Esophagus (tissue), 2 donors: ENCODE results near the gene RASGEF1C. TPM values are rescaled to one million over a fixed set of nuclear protein-coding genes. Genes with fewer than 3 reads are reported as not detected.
"Not testable (repeated sequence)": the region's sequence is repeated elsewhere in the genome, so short reads cannot be mapped to it uniquely, and the experiment has no call there.

Experiments
- H3K27ac ChIP-seq, 2 donors: one replicate each; pipeline ENCODE4 v1.5.1; 2013; ENCODE audit warnings: low read depth in 2 of 2, mild to moderate bottlenecking in 2 of 2, inconsistent platforms in 1 of 2, low read length in 1 of 2, moderate library complexity in 1 of 2
- H3K27me3 ChIP-seq, 2 donors: one replicate each; pipeline ENCODE4 v1.6.1; 2013; ENCODE audit warnings: low read length in 2 of 2, control low read depth in 1 of 2, mild to moderate bottlenecking in 1 of 2; ENCODE audit not compliant: insufficient read depth in 2 of 2, control insufficient read depth in 1 of 2
- H3K36me3 ChIP-seq, 2 donors: one replicate each; pipeline ENCODE4 v1.6.1; 2013; ENCODE audit warnings: low read length in 1 of 2; ENCODE audit not compliant: control insufficient read depth in 2 of 2, insufficient read depth in 2 of 2
- H3K4me1 ChIP-seq, 2 donors: one replicate each; pipeline ENCODE4 v1.6.1; 2013; ENCODE audit warnings: low read length in 1 of 2; ENCODE audit not compliant: control insufficient read depth in 2 of 2, insufficient read depth in 2 of 2
- H3K4me3 ChIP-seq, 2 donors: one replicate each; pipeline ENCODE4 v1.5.1; 2013; ENCODE audit warnings: low read length in 2 of 2, mild to moderate bottlenecking in 2 of 2, low read depth in 1 of 2, moderate library complexity in 1 of 2
- H3K9me3 ChIP-seq, 2 donors: one replicate each; pipeline ENCODE4 v1.6.1; 2013; ENCODE audit warnings: mild to moderate bottlenecking in 2 of 2, low read depth in 1 of 2, low read length in 1 of 2, moderate library complexity in 1 of 2; ENCODE audit not compliant: control insufficient read depth in 2 of 2, insufficient read depth in 1 of 2
- WGBS, 2 donors: extraction: QIAGEN DNeasy Blood & Tissue Kit; methylation state at CpG; one replicate each; pipeline ENCODE4 v1.1.7; 2013; 5-methylcytosine and 5-hydroxymethylcytosine counted together
- polyA plus RNA-seq, 2 donors: library from polyadenylated mRNA; stranded (reverse); fragments of 200-250 nt; gene quantifications; one replicate each; pipeline ENCODE4 v1.2.3, GENCODE V29; 2013
- donor health status: healthy with polysubstance abuse.
- donor health status: Bipolar disorder and iron deficiency.

The RASGEF1C gene
- polyA plus RNA-seq, 2 donors: 0.04 to 0.13 TPM

GRCh38 chr5:180213256-180213600, 4.2 kb upstream of the RASGEF1C start:
- H3K27ac ChIP-seq: no peak overlapping the region
- peaks cover 6 to 11% of the 10 kb centered on the region in 2 donors for H3K4me1 ChIP-seq
- H3K36me3 ChIP-seq: no peaks in the 10 kb centered on the region
- H3K4me3 ChIP-seq: no peak overlapping the region
- H3K27me3 ChIP-seq: peaks cover 0 to 2% of the 10 kb centered on the region in 2 donors
- peaks cover 3 to 11% of the 10 kb centered on the region in 2 donors for H3K9me3 ChIP-seq
- 6 to 8% methylated on average over 4 of the region's 4 CpGs for WGBS, 2 donors

- 41 to 42% methylated on average over 19 of the region's 19 CpGs for WGBS, 2 donors
- Histone ChIP-seq H3K36me3 (no peaks in the 10 kb centered on the region), H3K4me1 (peaks cover 7 to 15% of the 10 kb centered on the region in 2 donors), H3K9me3 (peaks cover 3 to 11% of the 10 kb centered on the region in 2 donors), H3K27me3 (peaks cover 0 to 7% of the 10 kb centered on the region in 2 donors), H3K27ac (no peak overlapping the region), H3K4me3 (no peak overlapping the region)
These were observed 3.6 kb upstream of the RASGEF1C start for GRCh38 chr5:180212363-180213255.

- peaks cover 3 to 10% of the 10 kb centered on the region in 2 donors for H3K9me3 ChIP-seq
- H3K4me1 ChIP-seq: peaks cover 7 to 15% of the 10 kb centered on the region in 2 donors
- H3K36me3 ChIP-seq: no peaks in the 10 kb centered on the region
- 75 to 83% methylated on average over 4 of the region's 4 CpGs for WGBS, 2 donors
- H3K27me3 ChIP-seq: peaks cover 0 to 10% of the 10 kb centered on the region in 2 donors
- H3K4me3 ChIP-seq: no peak overlapping the region
- no peak overlapping the region for H3K27ac ChIP-seq
These were observed 2.7 kb upstream of the RASGEF1C start for GRCh38 chr5:180211761-180212035.

GRCh38 chr5:180210961-180211760, 2.1 kb upstream of the RASGEF1C start:
- Histone ChIP-seq H3K27ac (no peak overlapping the region), H3K9me3 (peaks cover 0 to 6% of the 10 kb centered on the region in 2 donors), H3K4me3 (no peak overlapping the region), H3K36me3 (no peaks in the 10 kb centered on the region), H3K4me1 (peaks cover 7 to 15% of the 10 kb centered on the region in 2 donors), H3K27me3 (peaks cover 0 to 10% of the 10 kb centered on the region in 2 donors)
- 89% methylated on average over 13 to 16 of the region's 16 CpGs for WGBS, 2 donors

GRCh38 chr5:180210077-180210476, 1.1 kb upstream of the RASGEF1C start:
- not testable (repeated sequence) for H3K9me3 ChIP-seq, H3K4me3 ChIP-seq, H3K27ac ChIP-seq, H3K36me3 ChIP-seq
- 91 to 92% methylated on average over 12 of the region's 12 CpGs for WGBS, 2 donors
- peaks cover 0 to 10% of the 10 kb centered on the region in 2 donors for H3K27me3 ChIP-seq
- peaks cover 7 to 15% of the 10 kb centered on the region in 2 donors for H3K4me1 ChIP-seq

- Histone ChIP-seq H3K4me1 (peaks cover 7 to 13% of the 10 kb centered on the region in 2 donors), H3K9me3 (peaks cover 0 to under 1% of the 10 kb centered on the region in 2 donors), H3K4me3 (peak overlapping the region; percentile 22 to 58), H3K27me3 (peaks cover 0 to 10% of the 10 kb centered on the region in 2 donors), H3K27ac (no peak overlapping the region), H3K36me3 (no peaks in the 10 kb centered on the region)
- WGBS, 2 donors: 3 to 6% methylated on average over 25 to 65 of the region's 65 CpGs
These were observed 453 bp downstream of the RASGEF1C start for GRCh38 chr5:180208435-180209081.

- Histone ChIP-seq H3K4me1 (peaks cover 7 to 12% of the 10 kb centered on the region in 2 donors), H3K27ac (no peak overlapping the region), H3K4me3 (peak overlapping the region in 1 of 2 donors; percentile 58), H3K9me3 (no peaks in the 10 kb centered on the region), H3K36me3 (no peaks in the 10 kb centered on the region), H3K27me3 (peaks cover 0 to 10% of the 10 kb centered on the region in 2 donors)
- WGBS, 2 donors: 28 to 36% methylated on average over 14 of the region's 14 CpGs
These were observed 975 bp downstream of the RASGEF1C start for GRCh38 chr5:180208038-180208434.

- H3K9me3 ChIP-seq: no peaks in the 10 kb centered on the region
- no peak overlapping the region for H3K4me3 ChIP-seq
- no peak overlapping the region for H3K27ac ChIP-seq
- 31 to 34% methylated on average over 21 to 25 of the region's 25 CpGs for WGBS, 2 donors
- peaks cover 7 to 9% of the 10 kb centered on the region in 2 donors for H3K4me1 ChIP-seq
- H3K36me3 ChIP-seq: no peaks in the 10 kb centered on the region
- peaks cover 0 to 10% of the 10 kb centered on the region in 2 donors for H3K27me3 ChIP-seq
These were observed 1.4 kb downstream of the RASGEF1C start for GRCh38 chr5:180207593-180207992.

GRCh38 chr5:180206993-180207392, 2.0 kb downstream of the RASGEF1C start:
- H3K36me3 ChIP-seq: no peaks in the 10 kb centered on the region
- no peak overlapping the region for H3K4me3 ChIP-seq
- WGBS, 2 donors: 76 to 83% methylated on average over 11 of the region's 11 CpGs
- no peak overlapping the region for H3K27ac ChIP-seq
- H3K27me3 ChIP-seq: peaks cover 0 to 10% of the 10 kb centered on the region in 2 donors
- H3K9me3 ChIP-seq: no peaks in the 10 kb centered on the region
- H3K4me1 ChIP-seq: peaks cover 7 to 9% of the 10 kb centered on the region in 2 donors
